Left ventricle myocardium superior (tissue), 1 donor: Measurements from ENCODE around the gene RASGRP2. TPM values are rescaled to one million over a fixed set of nuclear protein-coding genes. Genes with fewer than 3 reads are reported as not detected.

Source experiments
- ATAC-seq: fragments of 200-7000 bp; cut with Tn5 transposase; one replicate; pipeline ENCODE4 v1.9.1; 2020; ENCODE audit warnings: mild to moderate bottlenecking, moderate library complexity
- DNase-seq: peaks from one replicate; pipeline ENCODE4 v3.0.0-alpha.2; 2020
- intact Hi-C: fragments of 100-400 bp; cut with micrococcal nuclease; formaldehyde crosslinking; loops from one replicate; pipeline ENCODE4 v1.11.0; 2022
- total RNA-seq: library from RNA; stranded (reverse); fragmentation: NEBNext Ultra II Directional; extraction: Animal tissue kit (Norgen Biotek cat#: 25700); gene quantifications from one replicate; pipeline ENCODE4 v1.2.1, GENCODE V29; 2021
- donor health status: DM: no; HTN: yes; CAD: no; lungs with severe emphysema.

The RASGRP2 gene
- total RNA-seq, 1 donor from 2014 or later: 44.5 TPM

DNA sequence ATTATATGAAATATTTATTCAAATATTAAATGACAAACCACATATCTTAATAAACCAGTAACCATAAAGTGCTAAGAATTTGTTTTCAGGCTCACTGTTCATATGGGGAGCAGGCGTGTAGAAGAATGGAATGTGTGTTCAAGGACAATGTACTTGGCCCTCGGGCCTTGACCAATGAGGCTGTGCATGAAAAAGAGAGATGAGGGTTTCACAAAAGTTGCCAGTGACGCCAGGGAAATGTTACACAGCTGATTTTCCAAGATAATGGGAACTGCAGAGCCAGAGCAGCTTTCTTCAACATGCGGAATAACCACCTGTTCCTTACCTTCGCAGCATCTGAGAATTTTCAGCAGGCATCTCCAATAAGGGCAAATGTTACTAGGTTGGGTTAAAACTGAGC lies 30.2 kb upstream of the RASGRP2 start:
- no peak for ATAC-seq
- intact Hi-C loops: no loop called here
- DNase-seq: no peak

GRCh38 chr11:64772303-64773018 lies 28.5 kb upstream of the RASGRP2 start:
- intact Hi-C loops: no loop called here
- DNase-seq (no peak), ATAC-seq (no peak)

- ATAC-seq (no peak), DNase-seq (no peak)
- intact Hi-C loops: no loop called here
Measured at GRCh38 chr11:64771861-64772260, 27.9 kb upstream of the RASGRP2 start.

DNA sequence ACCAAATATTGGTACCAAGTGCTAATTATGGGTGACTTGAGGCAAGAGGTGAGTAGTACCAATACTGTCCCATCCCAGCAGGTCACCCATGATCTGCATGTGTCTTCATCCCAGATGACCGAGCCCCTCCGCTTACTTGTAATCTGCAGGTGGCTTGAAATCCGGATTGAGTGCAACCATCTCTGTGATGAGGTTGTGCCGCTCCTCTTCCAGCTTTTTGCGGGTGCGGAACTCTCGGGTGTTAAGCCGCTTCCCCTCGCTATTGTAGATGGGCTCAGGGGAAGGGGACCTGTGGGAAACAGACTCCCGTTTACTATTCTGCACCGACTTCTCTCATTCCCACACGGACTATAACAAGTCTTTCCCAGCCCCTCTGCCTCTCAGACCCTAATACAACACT lies 26.2 kb upstream of the RASGRP2 start:
- DNase-seq (no peak), ATAC-seq (no peak)
- intact Hi-C loops: no loop called here

DNA sequence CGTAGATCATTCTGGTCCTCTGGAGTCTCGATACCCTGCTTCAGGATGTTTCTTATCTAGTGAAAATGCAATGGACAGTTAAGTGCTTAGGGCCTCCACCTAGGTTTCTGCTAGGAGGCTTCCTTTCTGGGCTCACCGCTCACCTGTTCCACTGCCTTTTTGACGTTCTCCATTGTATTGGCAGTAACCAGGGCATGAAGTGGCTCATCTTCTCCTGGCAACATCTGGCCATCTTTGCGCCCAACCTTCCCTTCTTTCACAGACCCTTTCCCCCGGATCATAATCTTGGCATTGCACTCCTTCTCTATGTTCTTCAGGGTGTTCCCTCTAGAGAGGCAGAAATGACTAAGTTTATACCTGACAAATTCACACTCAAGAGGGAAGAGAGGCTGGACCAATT lies 25.3 kb upstream of the RASGRP2 start:
- DNase-seq: no peak
- ATAC-seq: no peak
- intact Hi-C loops: no loop called here

DNA sequence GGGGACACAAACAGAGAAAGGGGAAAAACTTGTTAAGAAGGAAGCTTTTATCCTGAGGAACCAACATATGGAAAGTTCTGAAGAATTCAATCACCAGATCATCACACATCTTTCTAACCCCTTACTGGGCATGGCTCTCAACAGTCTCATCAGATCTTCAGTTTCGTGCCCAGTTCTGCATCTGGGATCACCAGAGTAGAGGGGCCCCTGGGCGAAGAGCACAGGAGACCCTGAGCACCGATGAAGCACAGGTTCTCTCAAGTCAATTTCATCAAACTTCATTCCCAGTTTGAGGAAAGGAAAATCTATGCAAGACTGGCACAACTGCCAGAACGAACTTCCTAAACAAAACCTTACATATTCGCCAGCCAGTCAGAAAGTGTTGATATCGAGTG lies 24.4 kb upstream of the RASGRP2 start:
- intact Hi-C loops: no loop called here
- no peak for ATAC-seq
- no peak for DNase-seq

GRCh38 chr11:64767344-64768299 lies 23.7 kb upstream of the RASGRP2 start:
- intact Hi-C loops: no loop called here
- peak; percentile 7 for ATAC-seq

GRCh38 chr11:64766881-64767280 lies 22.9 kb upstream of the RASGRP2 start:
- intact Hi-C loops: no loop called here
- DNase-seq (peak; percentile 25), ATAC-seq (no peak)

More at GRCh38 chr11:64767344-64768299, 23.7 kb upstream of the RASGRP2 start:
- DNase-seq: peak; percentile 73

- ATAC-seq (no peak), DNase-seq (peak; percentile 39)
- intact Hi-C loops: no loop called here
Measured at GRCh38 chr11:64765851-64766665, 22.1 kb upstream of the RASGRP2 start.

DNA sequence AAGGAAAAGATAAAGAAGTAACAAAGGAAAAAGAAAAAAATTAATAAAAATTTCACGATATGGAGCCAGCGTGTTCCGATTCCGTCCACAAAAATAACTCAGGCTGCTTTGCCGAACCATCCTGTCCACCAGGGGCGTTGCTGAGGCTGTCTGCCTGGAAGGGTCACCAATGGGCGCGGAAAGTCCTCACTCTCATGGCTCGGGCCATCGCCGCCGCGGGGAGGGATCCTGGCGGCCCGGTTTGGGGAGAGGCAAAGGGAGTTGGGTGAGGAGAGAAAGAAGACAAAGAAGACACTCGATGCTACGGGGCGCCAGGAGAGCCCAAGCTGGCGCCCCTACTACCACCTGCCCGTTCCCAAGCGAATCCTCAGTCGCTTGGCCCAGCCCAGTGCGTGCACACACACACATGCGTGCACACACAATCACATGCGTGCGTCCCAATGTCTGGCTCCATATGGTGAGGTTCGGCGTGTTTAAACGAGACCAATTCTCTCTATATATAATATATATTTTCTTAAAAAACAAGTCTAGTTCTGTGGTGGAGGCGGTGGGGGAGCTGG lies 21.4 kb upstream of the RASGRP2 start:
- DNase-seq: no peak
- intact Hi-C loops: no loop called here
- ATAC-seq: no peak

DNA sequence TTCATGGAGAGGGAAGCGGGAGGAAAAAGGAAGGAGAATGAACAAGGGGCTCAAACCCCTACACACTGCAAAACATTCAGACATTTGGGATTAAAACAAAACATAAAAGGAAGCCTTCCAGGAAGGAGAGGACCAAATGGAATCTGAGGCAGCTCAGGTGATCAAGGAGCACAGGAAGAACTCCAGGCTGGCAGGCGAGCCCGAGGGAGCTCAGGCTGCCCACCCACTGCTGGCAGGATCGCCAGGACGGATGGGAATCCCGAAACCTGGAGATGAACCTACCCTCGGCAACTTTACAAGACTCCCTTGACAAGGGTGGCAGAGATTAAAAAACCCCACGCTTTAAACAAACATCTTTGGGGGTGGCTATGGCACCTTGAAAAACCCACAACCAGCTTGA lies 20.8 kb upstream of the RASGRP2 start:
- intact Hi-C loops: no loop called here
- DNase-seq (no peak), ATAC-seq (no peak)

- DNase-seq (no peak), ATAC-seq (peak; percentile 3)
- intact Hi-C loops: no loop called here
Measured at GRCh38 chr11:64764040-64764611, 20.2 kb upstream of the RASGRP2 start.

DNA sequence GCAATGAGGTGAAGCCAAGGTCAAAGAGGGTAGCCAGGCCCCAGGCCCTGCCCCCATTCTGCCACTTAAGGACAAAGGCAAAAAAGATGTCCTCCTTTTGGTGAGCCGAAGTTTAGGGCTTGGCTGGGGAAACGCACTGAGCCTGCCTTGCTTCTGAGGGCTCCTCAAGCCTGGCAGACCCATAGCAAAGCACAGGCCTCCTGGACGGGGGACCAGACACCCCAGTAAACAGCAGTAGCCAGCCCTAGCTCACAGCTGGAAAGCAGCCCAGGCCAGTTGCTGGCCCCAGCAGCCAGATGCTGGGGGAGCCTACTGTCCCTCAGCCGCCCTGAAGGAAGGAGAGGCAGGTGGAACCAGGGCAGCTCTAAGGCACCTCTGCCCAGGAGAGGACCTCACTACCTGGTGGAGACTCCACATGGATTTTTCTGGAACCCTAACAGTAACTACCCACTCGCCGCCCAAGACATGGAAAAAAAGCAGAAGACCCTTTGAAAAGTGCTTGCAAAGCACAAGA lies 19.6 kb upstream of the RASGRP2 start:
- ATAC-seq (no peak), DNase-seq (no peak)
- intact Hi-C loops: no loop called here

GRCh38 chr11:64762674-64763525 lies 19.0 kb upstream of the RASGRP2 start:
- ATAC-seq (peak; percentile 13), DNase-seq (peak; percentile 54)
- intact Hi-C loops: no loop called here

- ATAC-seq: no peak
- intact Hi-C loops: no loop called here
- DNase-seq: no peak
Measured at GRCh38 chr11:64762277-64762673, 18.3 kb upstream of the RASGRP2 start.

DNA sequence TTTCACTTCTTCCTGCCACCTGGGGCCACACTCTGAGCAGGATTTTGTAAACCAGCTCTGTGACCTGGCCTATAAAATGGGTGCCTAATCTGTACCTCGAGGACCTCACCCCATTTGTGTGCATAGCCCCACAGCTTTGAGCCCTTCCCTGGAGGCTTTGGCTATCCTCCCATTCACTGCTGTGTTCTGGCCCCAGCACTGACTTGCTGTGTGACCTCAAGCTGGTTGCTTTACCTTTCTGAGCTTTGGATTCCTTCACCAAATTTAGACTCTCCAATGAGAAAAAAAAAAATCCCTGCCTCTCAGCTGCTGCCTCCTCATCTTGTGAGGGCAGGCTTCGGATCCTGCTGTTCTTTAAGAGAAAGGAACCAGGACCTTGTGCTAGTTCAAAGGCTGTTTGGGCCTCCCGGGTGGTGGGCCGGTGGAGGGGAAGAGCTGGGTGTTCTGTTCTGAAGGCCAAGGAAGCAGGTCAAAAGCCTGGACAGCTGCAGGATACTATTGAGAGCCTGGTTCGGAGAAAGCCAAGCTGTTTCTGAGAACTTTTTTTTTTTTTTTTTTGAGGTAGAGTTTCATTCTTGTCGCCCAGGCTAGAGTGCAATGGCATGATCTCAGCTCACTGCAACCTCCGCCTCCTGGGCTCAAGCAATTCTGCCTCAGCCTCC lies 16.9 kb upstream of the RASGRP2 start:
- intact Hi-C loops: no loop called here
- DNase-seq (no peak), ATAC-seq (no peak)
